IMR-90 (cell line): Measurements from ENCODE around the gene FERMT3.

Source experiments
- MXI1 ChIP-seq: IDR thresholded peaks from 2 replicates; pipeline ENCODE4 v1.6.1; 2012; ENCODE audit warnings: low read depth, mild to moderate bottlenecking, low read length, moderate library complexity, borderline replicate concordance
- POLR2A ChIP-seq: IDR thresholded peaks from 2 replicates; pipeline ENCODE4 v1.6.1; 2012; ENCODE audit warnings: mild to moderate bottlenecking, low read depth, low read length
- RAD21 ChIP-seq: IDR thresholded peaks from 2 replicates; pipeline ENCODE4 v1.6.1; 2012; ENCODE audit warnings: low read length, improper control_type of control experiment
- TF ChIP-seq, protein P1 (sequence below): conservative IDR thresholded peaks from 2 replicates; pipeline ENCODE4 v1.5.1; 2012; ENCODE audit warnings: mild to moderate bottlenecking, low read depth, low read length, improper control_type of control experiment
- TF ChIP-seq, protein P2 (sequence below): fragments of 150-350 bp; IDR thresholded peaks from 2 replicates; pipeline ENCODE4 v1.6.1; 2017; ENCODE audit warnings: mild to moderate bottlenecking, antibody characterized with exemption, low read length, low read depth

DNA sequence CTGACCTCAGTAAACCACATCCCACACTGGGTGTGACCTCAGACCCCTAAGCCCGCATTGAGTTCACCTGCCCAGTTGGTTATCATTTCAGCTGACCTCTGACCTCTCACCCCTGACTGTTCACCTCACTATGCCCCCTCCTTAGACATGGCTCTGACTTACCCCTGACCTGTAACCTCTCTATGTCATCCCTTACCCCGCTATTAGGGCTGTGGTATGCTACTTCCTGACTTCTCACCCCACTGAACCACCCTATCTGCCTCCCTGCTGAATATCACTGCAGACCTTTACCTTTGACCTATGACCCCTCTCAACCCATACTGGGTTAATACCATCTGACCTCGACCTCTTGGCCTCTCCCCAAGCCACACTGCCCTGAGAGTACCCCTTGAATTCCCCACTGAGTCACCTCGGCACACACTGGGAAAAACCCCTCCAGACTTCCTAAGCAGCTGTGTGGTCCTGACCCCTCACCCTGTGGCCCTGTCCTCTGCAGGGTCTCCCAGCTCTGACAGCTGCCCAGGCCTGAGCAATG is 53.1 kb downstream of the FERMT3 start:
- TF ChIP-seq, protein P1, sequence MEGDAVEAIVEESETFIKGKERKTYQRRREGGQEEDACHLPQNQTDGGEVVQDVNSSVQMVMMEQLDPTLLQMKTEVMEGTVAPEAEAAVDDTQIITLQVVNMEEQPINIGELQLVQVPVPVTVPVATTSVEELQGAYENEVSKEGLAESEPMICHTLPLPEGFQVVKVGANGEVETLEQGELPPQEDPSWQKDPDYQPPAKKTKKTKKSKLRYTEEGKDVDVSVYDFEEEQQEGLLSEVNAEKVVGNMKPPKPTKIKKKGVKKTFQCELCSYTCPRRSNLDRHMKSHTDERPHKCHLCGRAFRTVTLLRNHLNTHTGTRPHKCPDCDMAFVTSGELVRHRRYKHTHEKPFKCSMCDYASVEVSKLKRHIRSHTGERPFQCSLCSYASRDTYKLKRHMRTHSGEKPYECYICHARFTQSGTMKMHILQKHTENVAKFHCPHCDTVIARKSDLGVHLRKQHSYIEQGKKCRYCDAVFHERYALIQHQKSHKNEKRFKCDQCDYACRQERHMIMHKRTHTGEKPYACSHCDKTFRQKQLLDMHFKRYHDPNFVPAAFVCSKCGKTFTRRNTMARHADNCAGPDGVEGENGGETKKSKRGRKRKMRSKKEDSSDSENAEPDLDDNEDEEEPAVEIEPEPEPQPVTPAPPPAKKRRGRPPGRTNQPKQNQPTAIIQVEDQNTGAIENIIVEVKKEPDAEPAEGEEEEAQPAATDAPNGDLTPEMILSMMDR: no peak
- TF ChIP-seq POLR2A (no peak), RAD21 (no peak), MXI1 (no peak)
- TF ChIP-seq, protein P2, sequence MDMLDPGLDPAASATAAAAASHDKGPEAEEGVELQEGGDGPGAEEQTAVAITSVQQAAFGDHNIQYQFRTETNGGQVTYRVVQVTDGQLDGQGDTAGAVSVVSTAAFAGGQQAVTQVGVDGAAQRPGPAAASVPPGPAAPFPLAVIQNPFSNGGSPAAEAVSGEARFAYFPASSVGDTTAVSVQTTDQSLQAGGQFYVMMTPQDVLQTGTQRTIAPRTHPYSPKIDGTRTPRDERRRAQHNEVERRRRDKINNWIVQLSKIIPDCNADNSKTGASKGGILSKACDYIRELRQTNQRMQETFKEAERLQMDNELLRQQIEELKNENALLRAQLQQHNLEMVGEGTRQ: no peak
